GM23338 (cell line): ENCODE results near the gene VMAC. TPM values are rescaled to one million over a fixed set of nuclear protein-coding genes. Genes with fewer than 3 reads are reported as not detected.

ENCODE experiments used
- ATAC-seq: fragments of 200-7000 bp; cut with Tn5 transposase; 3 replicates; pipeline ENCODE4 v1.9.1; 2020
- DNase-seq: peaks from one replicate; pipeline ENCODE4 v3.0.0-alpha.2; 2015; ENCODE audit warnings: low spot score
- H2AFZ ChIP-seq: fragments of 200-600 bp; sonication (generic); 2 replicates; pipeline ENCODE4 v1.8.0; 2016; ENCODE audit warnings: antibody characterized with exemption, mild to moderate bottlenecking, moderate library complexity
- H3F3A ChIP-seq: fragments of 200-600 bp; sonication (generic); replicated peaks from 2 replicates; pipeline ENCODE4 v1.8.0; 2017; ENCODE audit warnings: antibody characterized with exemption, mixed run types, low read depth
- H3K27ac ChIP-seq: fragments of 200-600 bp; sonication (generic); 2 replicates; pipeline ENCODE4 v1.6.1; 2016; ENCODE audit warnings: low read depth
- H3K27me3 ChIP-seq: fragments of 200-600 bp; sonication (generic); 2 replicates; pipeline ENCODE4 v1.8.0; 2016; ENCODE audit warnings: mild to moderate bottlenecking, mixed run types, moderate library complexity; ENCODE audit not compliant: insufficient read depth
- H3K36me3 ChIP-seq: fragments of 200-600 bp; sonication (generic); 2 replicates; pipeline ENCODE4 v1.8.0; 2016; ENCODE audit warnings: mild to moderate bottlenecking; ENCODE audit not compliant: insufficient read depth
- H3K4me1 ChIP-seq: fragments of 200-600 bp; sonication (generic); 2 replicates; pipeline ENCODE4 v1.8.0; 2016; ENCODE audit warnings: mild to moderate bottlenecking, moderate library complexity; ENCODE audit not compliant: insufficient read depth
- H3K4me2 ChIP-seq: fragments of 200-600 bp; sonication (generic); 2 replicates; pipeline ENCODE4 v1.7.1; 2017; ENCODE audit warnings: mixed run types
- H3K4me3 ChIP-seq: fragments of 200-600 bp; sonication (generic); 2 replicates; pipeline ENCODE4 v1.6.1; 2016; ENCODE audit warnings: mixed run types
- H3K79me2 ChIP-seq: fragments of 200-600 bp; sonication (generic); replicated peaks from 2 replicates; pipeline ENCODE4 v1.8.0; 2017; ENCODE audit warnings: mild to moderate bottlenecking; ENCODE audit not compliant: insufficient read depth
- H3K9me2 ChIP-seq: fragments of 200-600 bp; sonication (generic); 2 replicates; pipeline ENCODE4 v1.8.0; 2017; ENCODE audit not compliant: insufficient read depth
- H4K20me1 ChIP-seq: fragments of 200-600 bp; sonication (generic); replicated peaks from 2 replicates; pipeline ENCODE4 v1.8.0; 2017; ENCODE audit warnings: mild to moderate bottlenecking; ENCODE audit not compliant: insufficient read depth
- H3K27ac Mint-ChIP-seq: 2 replicates; pipeline ENCODE4 v1.8.0; 2020; ENCODE audit warnings: inconsistent platforms, mild to moderate bottlenecking, moderate library complexity, mixed read lengths
- H3K27me3 Mint-ChIP-seq: 3 replicates; pipeline ENCODE4 v1.8.0; 2022; ENCODE audit warnings: low read depth, mild to moderate bottlenecking, moderate library complexity, mixed read lengths, inconsistent platforms; ENCODE audit not compliant: insufficient read depth, poor library complexity
- H3K36me3 Mint-ChIP-seq: 3 replicates; pipeline ENCODE4 v1.8.0; 2021; ENCODE audit warnings: low read depth, mild to moderate bottlenecking, inconsistent platforms, moderate library complexity, mixed read lengths
- H3K4me1 Mint-ChIP-seq: 3 replicates; pipeline ENCODE4 v1.8.0; 2020; ENCODE audit warnings: mild to moderate bottlenecking, inconsistent platforms, mixed read lengths
- H3K4me3 Mint-ChIP-seq: 3 replicates; pipeline ENCODE4 v1.8.0; 2021; ENCODE audit warnings: moderate library complexity, mild to moderate bottlenecking, inconsistent platforms, mixed read lengths
- H3K9me3 Mint-ChIP-seq: 3 replicates; pipeline ENCODE4 v1.8.0; 2020; ENCODE audit warnings: moderate library complexity, mild to moderate bottlenecking, inconsistent platforms, mixed read lengths
- CREB1 ChIP-seq: fragments of 250-450 bp; sonication (Bioruptor Pico); IDR thresholded peaks from 2 replicates; pipeline ENCODE4 v1.5.0; 2020; ENCODE audit warnings: low read depth, mild to moderate bottlenecking, moderate library complexity
- CTCF ChIP-seq, 2 experiments: fragments of 200-600 bp in 1 of 2; sonication (generic) in 1 of 2; conservative IDR thresholded peaks; 2 replicates each; pipeline versions ENCODE4 v1.5.1 to v1.6.1; 2016 to 2017; ENCODE audit warnings: antibody characterized with exemption in 2 of 2, low read depth in 2 of 2, mild to moderate bottlenecking in 2 of 2, moderate library complexity in 1 of 2
- ETS1 ChIP-seq: IDR thresholded peaks from 2 replicates; pipeline ENCODE4 v1.6.1; 2016; ENCODE audit warnings: antibody characterized with exemption
- EZH2 ChIP-seq: fragments of 200-600 bp; sonication (generic); IDR thresholded peaks from one replicate; pipeline ENCODE4 v1.8.0; 2017; ENCODE audit warnings: antibody characterized with exemption, mild to moderate bottlenecking, low read depth; ENCODE audit not compliant: unreplicated experiment
- EZH2phosphoT487 ChIP-seq: fragments of 200-600 bp; sonication (generic); IDR thresholded peaks from one replicate; pipeline ENCODE4 v1.8.1; 2018; ENCODE audit warnings: antibody characterized with exemption; ENCODE audit not compliant: unreplicated experiment
- JUNB ChIP-seq: IDR thresholded peaks from one replicate; pipeline ENCODE4 v1.6.1; 2016; ENCODE audit warnings: antibody characterized with exemption; ENCODE audit not compliant: unreplicated experiment
- NANOG ChIP-seq: IDR thresholded peaks from 2 replicates; pipeline ENCODE4 v1.6.1; 2016; ENCODE audit warnings: antibody characterized with exemption, borderline replicate concordance
- POLR2AphosphoS5 ChIP-seq: IDR thresholded peaks from 2 replicates; pipeline ENCODE4 v1.6.1; 2016; ENCODE audit warnings: antibody characterized with exemption, low read depth
- REST ChIP-seq: IDR thresholded peaks from one replicate; pipeline ENCODE4 v1.6.1; 2018; ENCODE audit warnings: antibody characterized with exemption; ENCODE audit not compliant: unreplicated experiment
- STAT1 ChIP-seq: IDR thresholded peaks from one replicate; pipeline ENCODE4 v1.6.1; 2016; ENCODE audit warnings: antibody characterized with exemption; ENCODE audit not compliant: unreplicated experiment
- ZNF114 ChIP-seq: fragments of 250-450 bp; sonication (Bioruptor Pico); IDR thresholded peaks from 2 replicates; pipeline ENCODE4 v1.5.0; 2020; ENCODE audit warnings: mild to moderate bottlenecking, moderate library complexity
- ZNF331 ChIP-seq: fragments of 250-450 bp; sonication (Bioruptor Pico); IDR thresholded peaks from 2 replicates; pipeline ENCODE4 v1.5.0; 2020; ENCODE audit warnings: low read depth, mild to moderate bottlenecking, moderate library complexity
- ZNF462 ChIP-seq: fragments of 250-450 bp; sonication (Bioruptor Pico); IDR thresholded peaks from 2 replicates; pipeline ENCODE4 v1.5.0; 2020; ENCODE audit warnings: mild to moderate bottlenecking, moderate library complexity
- polyA plus RNA-seq: library from polyadenylated mRNA; unstranded; fragments of >200 nt; fragmentation: Nextera tagmentation; extraction: Ambion mirVana; gene quantifications from 2 replicates; pipeline ENCODE4 v1.2.1, GENCODE V29; 2016
- total RNA-seq: library from RNA; depleted of rRNA; stranded (reverse); fragments of >200 nt; shearing (Covaris generic); gene quantifications from 2 replicates; pipeline ENCODE4 v1.2.3, GENCODE V29; 2014

The VMAC gene
- total and polyA plus RNA-seq, 2 experiments from 2014 or later, result 0.79 to 3.7 TPM

- Histone ChIP-seq H3F3A (peaks cover 9% of the 10 kb centered on the region; the same call in 1 of the 2 replicates), H3K4me2 (peak overlapping the region; percentile 36), H3K4me3 (0 out of 2 replicates have a peak overlapping the region, but pooled peaks have one; percentile 34), H3K27me3 (no peaks in the 10 kb centered on the region), H3K79me2 (peaks cover 97% of the 10 kb centered on the region), H3K4me1 (peaks cover 74% of the 10 kb centered on the region), H3K9me2 (no peaks in the 10 kb centered on the region), H3K36me3 (peaks cover 6% of the 10 kb centered on the region), H4K20me1 (peaks cover 63% of the 10 kb centered on the region), H3K27ac (peak overlapping the region; percentile 62; the same call in 1 of the 2 replicates), H2AFZ (no peak overlapping the region)
- peaks cover 29% of the 10 kb centered on the region for H3K36me3 Mint-ChIP-seq
- no peak for TF ChIP-seq CREB1 (CRISPR knock-in tag)
- TF ChIP-seq ZNF331 (CRISPR knock-in tag), result no peak
- no peak for TF ChIP-seq ETS1
- no peak for TF ChIP-seq JUNB
- TF ChIP-seq EZH2, result no peak
- TF ChIP-seq STAT1, result no peak
- TF ChIP-seq ZNF462 (CRISPR knock-in tag), result no peak
- TF ChIP-seq REST, result no peak
- TF ChIP-seq CTCF (conservative IDR thresholded peaks at IDR 0.05; ENCODE audit: low read depth in 2 of 2), result no peak
- TF ChIP-seq POLR2AphosphoS5, result no peak
- TF ChIP-seq EZH2phosphoT487, result no peak
- TF ChIP-seq NANOG, result no peak
- no peak for TF ChIP-seq ZNF114 (CRISPR knock-in tag)
- H3K9me3 Mint-ChIP-seq, result no peaks in the 10 kb centered on the region
- peaks cover 83% of the 10 kb centered on the region for H3K4me1 Mint-ChIP-seq
- no peak overlapping the region; the same call in 1 of the 2 replicates for H3K27ac Mint-ChIP-seq
- ATAC-seq, result no peak
- H3K27me3 Mint-ChIP-seq, result peaks cover 26% of the 10 kb centered on the region
- DNase-seq, result no peak
- H3K4me3 Mint-ChIP-seq, result peak overlapping the region; percentile 55; the same call in 1 of the 3 replicates
These were observed 46.1 kb downstream of the VMAC start for GRCh38 chr19:5950741-5951140.
